Nephron progenitor cell (in vitro differentiated cells): ENCODE measurements around the gene UBE2O.

Source experiments
- DNase-seq: peaks from one replicate; pipeline ENCODE4 v3.0.0; 2021
- H3K27ac Mint-ChIP-seq: 2 replicates; pipeline ENCODE4 v1.8.0; 2021; ENCODE audit warnings: mild to moderate bottlenecking, moderate library complexity, mixed read lengths
- H3K27me3 Mint-ChIP-seq: 2 replicates; pipeline ENCODE4 v1.8.0; 2021; ENCODE audit warnings: mild to moderate bottlenecking, low read depth, mixed read lengths; ENCODE audit not compliant: poor library complexity
- H3K36me3 Mint-ChIP-seq: 2 replicates; pipeline ENCODE4 v1.8.0; 2021; ENCODE audit warnings: low read depth, mixed read lengths
- H3K4me1 Mint-ChIP-seq: 2 replicates; pipeline ENCODE4 v1.8.0; 2021; ENCODE audit warnings: mixed read lengths
- H3K4me3 Mint-ChIP-seq: 2 replicates; pipeline ENCODE4 v1.8.0; 2021; ENCODE audit warnings: mild to moderate bottlenecking, moderate library complexity, mixed read lengths
- H3K9me3 Mint-ChIP-seq: 2 replicates; pipeline ENCODE4 v1.8.0; 2021; ENCODE audit warnings: mild to moderate bottlenecking, moderate library complexity, mixed read lengths
- CTCF ChIP-seq: fragments of 200-600 bp; sonication (generic); IDR thresholded peaks from 2 replicates; pipeline ENCODE4 v1.5.0; 2021; ENCODE audit warnings: antibody characterized with exemption

The UBE2O gene

GRCh38 chr17:76416899-76417298, 36.1 kb downstream of the UBE2O start:
- peaks cover 29% of the 10 kb centered on the region for H3K36me3 Mint-ChIP-seq
- peaks cover 43% of the 10 kb centered on the region for H3K4me1 Mint-ChIP-seq
- no peaks in the 10 kb centered on the region for H3K9me3 Mint-ChIP-seq
- no peak for TF ChIP-seq CTCF
- H3K27me3 Mint-ChIP-seq: peaks cover 4% of the 10 kb centered on the region
- peak overlapping the region; percentile 51 for H3K27ac Mint-ChIP-seq
- no peak overlapping the region for H3K4me3 Mint-ChIP-seq
- no peak for DNase-seq

GRCh38 chr17:76416457-76416856, 36.5 kb downstream of the UBE2O start:
- H3K27ac Mint-ChIP-seq: peak overlapping the region; percentile 51
- no peak for DNase-seq
- TF ChIP-seq CTCF: no peak
- no peak overlapping the region for H3K4me3 Mint-ChIP-seq
- no peaks in the 10 kb centered on the region for H3K9me3 Mint-ChIP-seq
- H3K4me1 Mint-ChIP-seq: peaks cover 43% of the 10 kb centered on the region
- H3K27me3 Mint-ChIP-seq: peaks cover 4% of the 10 kb centered on the region
- peaks cover 25% of the 10 kb centered on the region for H3K36me3 Mint-ChIP-seq

- Mint-ChIP-seq H3K36me3 (peaks cover 25% of the 10 kb centered on the region), H3K27ac (no peak overlapping the region), H3K4me1 (peaks cover 39% of the 10 kb centered on the region), H3K27me3 (peaks cover 4% of the 10 kb centered on the region), H3K4me3 (no peak overlapping the region), H3K9me3 (no peaks in the 10 kb centered on the region)
- no peak for DNase-seq
- no peak for TF ChIP-seq CTCF
Measured at GRCh38 chr17:76415786-76416185, 37.2 kb downstream of the UBE2O start.

- Mint-ChIP-seq H3K27ac (no peak overlapping the region), H3K4me1 (peaks cover 27% of the 10 kb centered on the region), H3K4me3 (no peak overlapping the region), H3K9me3 (no peaks in the 10 kb centered on the region), H3K27me3 (peaks cover 4% of the 10 kb centered on the region), H3K36me3 (peaks cover 19% of the 10 kb centered on the region)
- no peak for DNase-seq
- TF ChIP-seq CTCF: no peak
Measured at GRCh38 chr17:76414334-76415295, 38.3 kb downstream of the UBE2O start.

- H3K27me3 Mint-ChIP-seq: peaks cover 7% of the 10 kb centered on the region
- no peak for DNase-seq
- no peak for TF ChIP-seq CTCF
- H3K27ac Mint-ChIP-seq: peak overlapping the region; percentile 32
- peaks cover 36% of the 10 kb centered on the region for H3K4me1 Mint-ChIP-seq
- H3K36me3 Mint-ChIP-seq: peaks cover 7% of the 10 kb centered on the region
- no peak overlapping the region for H3K4me3 Mint-ChIP-seq
- H3K9me3 Mint-ChIP-seq: no peaks in the 10 kb centered on the region
Measured at GRCh38 chr17:76411247-76411646, 41.7 kb downstream of the UBE2O start.
